HEK293 (cell line): ENCODE data around the gene NUMBL.
A peak's percentile ranks its signal among the peaks of the same experiment; 100 is the strongest.

Experiments
- CTCF ChIA-PET: fragments of 350-600 bp; formaldehyde crosslinking; extraction: SDS; loops from one replicate; lab custom pipeline; 2021; ENCODE audit warnings: antibody characterized with exemption; lab: Yijun Ruan, JAX
- POLR2A ChIA-PET: fragments of 300-600 bp; formaldehyde crosslinking; extraction: SDS; loops from one replicate; lab custom pipeline; 2020; ENCODE audit warnings: antibody characterized with exemption, inconsistent platforms; lab: Yijun Ruan, JAX
- H3K27ac ChIP-seq: fragments of 200-500 bp; sonication (Bioruptor generic); 2 replicates; pipeline ENCODE4 v1.5.1; 2014; ENCODE audit warnings: low read depth, low read length, control low read depth, inconsistent platforms; ENCODE audit errors: extremely low read depth
- H3K36me3 ChIP-seq, 2 experiments: fragments of 200-500 bp in 1 of 2; sonication (Bioruptor generic) in 1 of 2; 1 replicate in 1 of 2; 2 replicates in 1 of 2; pipeline ENCODE4 v1.5.1; 2014 to 2017; ENCODE audit warnings: inconsistent platforms in 2 of 2, low read length in 2 of 2; ENCODE audit not compliant: control insufficient read depth in 2 of 2, insufficient read depth in 1 of 2
- H3K4me1 ChIP-seq: fragments of 200-500 bp; sonication (Bioruptor generic); 2 replicates; pipeline ENCODE4 v1.5.1; 2014; ENCODE audit warnings: mild to moderate bottlenecking, low read length, inconsistent platforms; ENCODE audit not compliant: control insufficient read depth, insufficient read depth
- H3K4me3 ChIP-seq: 2 replicates; pipeline ENCODE4 v1.5.1; 2011; ENCODE audit warnings: low read depth, mild to moderate bottlenecking, control low read depth, low read length, moderate library complexity
- H3K9me3 ChIP-seq: fragments of 200-500 bp; sonication (Bioruptor generic); 2 replicates; pipeline ENCODE4 v1.5.1; 2014; ENCODE audit warnings: low read depth, low read length, inconsistent platforms; ENCODE audit not compliant: control insufficient read depth, insufficient read depth
- IKZF3 ChIP-seq: fragments of 450-650 bp; IDR thresholded peaks from 2 replicates; pipeline ENCODE4 v1.5.0; 2018; ENCODE audit warnings: missing biosample characterization, mild to moderate bottlenecking, missing genetic modification characterization, moderate library complexity
- OVOL3 ChIP-seq: fragments of 450-650 bp; formaldehyde crosslinking; IDR thresholded peaks from 2 replicates; pipeline ENCODE4 v1.5.1; 2016; ENCODE audit warnings: missing biosample characterization, missing genetic modification characterization
- REPIN1 ChIP-seq: fragments of 450-650 bp; formaldehyde crosslinking; IDR thresholded peaks from 2 replicates; pipeline ENCODE4 v1.5.1; 2017; ENCODE audit warnings: missing biosample characterization, missing genetic modification characterization, low read depth
- ZBTB21 ChIP-seq: fragments of 450-650 bp; formaldehyde crosslinking; IDR thresholded peaks from 2 replicates; pipeline ENCODE4 v1.5.1; 2017; ENCODE audit warnings: missing biosample characterization, missing genetic modification characterization
- ZBTB48 ChIP-seq: fragments of 450-650 bp; formaldehyde crosslinking; IDR thresholded peaks from 2 replicates; pipeline ENCODE4 v1.5.1; 2016; ENCODE audit warnings: missing biosample characterization, missing genetic modification characterization
- ZBTB6 ChIP-seq: fragments of 450-650 bp; formaldehyde crosslinking; IDR thresholded peaks from 2 replicates; pipeline ENCODE4 v1.5.1; 2017; ENCODE audit warnings: missing biosample characterization, missing genetic modification characterization
- ZNF211 ChIP-seq: fragments of 450-650 bp; formaldehyde crosslinking; IDR thresholded peaks from 2 replicates; pipeline ENCODE4 v1.5.1; 2016; ENCODE audit warnings: low read depth, missing biosample characterization, missing genetic modification characterization
- ZNF280D ChIP-seq: fragments of 450-650 bp; formaldehyde crosslinking; IDR thresholded peaks from 2 replicates; pipeline ENCODE4 v1.5.1; 2016; ENCODE audit warnings: missing biosample characterization, missing genetic modification characterization
- ZNF391 ChIP-seq: fragments of 450-650 bp; formaldehyde crosslinking; IDR thresholded peaks from 2 replicates; pipeline ENCODE4 v1.5.1; 2016; ENCODE audit warnings: low read depth, missing biosample characterization, missing genetic modification characterization, borderline replicate concordance
- ZNF394 ChIP-seq: fragments of 450-650 bp; formaldehyde crosslinking; IDR thresholded peaks from 2 replicates; pipeline ENCODE4 v1.5.1; 2016; ENCODE audit warnings: missing biosample characterization, missing genetic modification characterization, mild to moderate bottlenecking, moderate library complexity, borderline replicate concordance
- ZNF549 ChIP-seq: fragments of 450-650 bp; IDR thresholded peaks from 2 replicates; pipeline ENCODE4 v1.5.1; 2018; ENCODE audit warnings: missing biosample characterization, missing genetic modification characterization, mild to moderate bottlenecking, inconsistent platforms, moderate library complexity
- ZNF600 ChIP-seq: fragments of 450-650 bp; formaldehyde crosslinking; IDR thresholded peaks from 2 replicates; pipeline ENCODE4 v1.5.1; 2016; ENCODE audit warnings: missing biosample characterization, missing genetic modification characterization
- ZNF624 ChIP-seq: fragments of 450-650 bp; formaldehyde crosslinking; IDR thresholded peaks from 2 replicates; pipeline ENCODE4 v1.5.1; 2017; ENCODE audit warnings: missing biosample characterization, missing genetic modification characterization
- ZNF670 ChIP-seq: fragments of 450-650 bp; formaldehyde crosslinking; IDR thresholded peaks from 2 replicates; pipeline ENCODE4 v1.5.1; 2016; ENCODE audit warnings: missing biosample characterization, missing genetic modification characterization, low read depth
- ZSCAN23 ChIP-seq: fragments of 450-650 bp; formaldehyde crosslinking; IDR thresholded peaks from 2 replicates; pipeline ENCODE4 v1.5.1; 2016; ENCODE audit warnings: missing biosample characterization, missing genetic modification characterization
- ZXDB ChIP-seq: fragments of 450-650 bp; formaldehyde crosslinking; IDR thresholded peaks from 2 replicates; pipeline ENCODE4 v1.5.1; 2016; ENCODE audit warnings: missing biosample characterization, missing genetic modification characterization
- TF ChIP-seq, protein P1 (sequence below): fragments of 450-650 bp; formaldehyde crosslinking; IDR thresholded peaks from 2 replicates; pipeline ENCODE4 v1.5.1; 2016; ENCODE audit warnings: missing biosample characterization, missing genetic modification characterization
- TF ChIP-seq, protein P2 (sequence below): fragments of 450-650 bp; formaldehyde crosslinking; IDR thresholded peaks from 2 replicates; pipeline ENCODE4 v1.5.1; 2017; ENCODE audit warnings: missing biosample characterization, missing genetic modification characterization
- TF ChIP-seq, protein P3 (sequence below): fragments of 450-650 bp; formaldehyde crosslinking; IDR thresholded peaks from 2 replicates; pipeline ENCODE4 v1.5.1; 2016; ENCODE audit warnings: missing biosample characterization, missing genetic modification characterization
- TF ChIP-seq, protein P4 (sequence below): IDR thresholded peaks from 2 replicates; pipeline ENCODE4 v1.6.1; 2011; ENCODE audit warnings: mild to moderate bottlenecking, low read depth, low read length, borderline replicate concordance

NUMBL gene

DNA sequence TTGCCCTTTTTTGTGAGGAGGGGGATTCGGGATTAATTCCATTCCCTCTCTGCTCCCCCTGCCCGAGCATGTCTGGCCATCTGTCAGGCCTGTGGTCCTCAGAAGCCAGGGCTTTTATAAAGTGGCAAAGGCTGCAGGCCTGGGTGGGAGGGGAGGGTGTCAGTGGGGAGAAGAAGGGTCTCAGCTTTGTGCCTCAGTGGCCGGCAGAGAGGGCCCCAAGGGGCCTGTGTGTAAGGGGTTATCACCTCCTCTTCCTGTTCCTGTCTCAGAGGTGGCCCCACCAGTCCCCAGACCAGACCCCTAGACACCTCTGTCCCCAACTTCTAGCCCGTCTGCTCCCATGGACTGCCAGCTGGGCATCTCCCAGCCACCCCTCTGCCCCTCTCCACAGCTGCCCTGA lies 3.4 kb upstream of the NUMBL start (continued):
- no peak for TF ChIP-seq REPIN1 (tag by site-specific recombination)
- no peak for TF ChIP-seq OVOL3 (tag by site-specific recombination)
- TF ChIP-seq ZNF549 (tag by site-specific recombination) = no peak

- POLR2A ChIA-PET = interaction anchor here (1.5 to 2.2 kb wide), 2 partner anchors 9 to 23 kb away, joined by 4 to 5 read pairs; partner anchors contain the start of genes COQ8B and ITPKC
- Histone ChIP-seq H3K9me3 (no peaks in the 10 kb centered on the region), H3K27ac (no peak overlapping the region), H3K36me3 (peaks cover 30 to 32% of the 10 kb centered on the region in 2 experiments), H3K4me1 (peaks cover 16% of the 10 kb centered on the region), H3K4me3 (no peak overlapping the region)
- TF ChIP-seq ZNF624 = no peak
- no peak for TF ChIP-seq ZBTB21 (tag by site-specific recombination)
- no peak for TF ChIP-seq ZNF280D
- TF ChIP-seq, protein P1, sequence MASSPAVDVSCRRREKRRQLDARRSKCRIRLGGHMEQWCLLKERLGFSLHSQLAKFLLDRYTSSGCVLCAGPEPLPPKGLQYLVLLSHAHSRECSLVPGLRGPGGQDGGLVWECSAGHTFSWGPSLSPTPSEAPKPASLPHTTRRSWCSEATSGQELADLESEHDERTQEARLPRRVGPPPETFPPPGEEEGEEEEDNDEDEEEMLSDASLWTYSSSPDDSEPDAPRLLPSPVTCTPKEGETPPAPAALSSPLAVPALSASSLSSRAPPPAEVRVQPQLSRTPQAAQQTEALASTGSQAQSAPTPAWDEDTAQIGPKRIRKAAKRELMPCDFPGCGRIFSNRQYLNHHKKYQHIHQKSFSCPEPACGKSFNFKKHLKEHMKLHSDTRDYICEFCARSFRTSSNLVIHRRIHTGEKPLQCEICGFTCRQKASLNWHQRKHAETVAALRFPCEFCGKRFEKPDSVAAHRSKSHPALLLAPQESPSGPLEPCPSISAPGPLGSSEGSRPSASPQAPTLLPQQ (tag by site-specific recombination) = no peak
- TF ChIP-seq IKZF3 (tag by site-specific recombination) = no peak
- no peak for TF ChIP-seq ZNF391 (tag by site-specific recombination)
- TF ChIP-seq, protein P2, sequence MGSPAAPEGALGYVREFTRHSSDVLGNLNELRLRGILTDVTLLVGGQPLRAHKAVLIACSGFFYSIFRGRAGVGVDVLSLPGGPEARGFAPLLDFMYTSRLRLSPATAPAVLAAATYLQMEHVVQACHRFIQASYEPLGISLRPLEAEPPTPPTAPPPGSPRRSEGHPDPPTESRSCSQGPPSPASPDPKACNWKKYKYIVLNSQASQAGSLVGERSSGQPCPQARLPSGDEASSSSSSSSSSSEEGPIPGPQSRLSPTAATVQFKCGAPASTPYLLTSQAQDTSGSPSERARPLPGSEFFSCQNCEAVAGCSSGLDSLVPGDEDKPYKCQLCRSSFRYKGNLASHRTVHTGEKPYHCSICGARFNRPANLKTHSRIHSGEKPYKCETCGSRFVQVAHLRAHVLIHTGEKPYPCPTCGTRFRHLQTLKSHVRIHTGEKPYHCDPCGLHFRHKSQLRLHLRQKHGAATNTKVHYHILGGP (tag by site-specific recombination) = no peak
- TF ChIP-seq, protein P3, sequence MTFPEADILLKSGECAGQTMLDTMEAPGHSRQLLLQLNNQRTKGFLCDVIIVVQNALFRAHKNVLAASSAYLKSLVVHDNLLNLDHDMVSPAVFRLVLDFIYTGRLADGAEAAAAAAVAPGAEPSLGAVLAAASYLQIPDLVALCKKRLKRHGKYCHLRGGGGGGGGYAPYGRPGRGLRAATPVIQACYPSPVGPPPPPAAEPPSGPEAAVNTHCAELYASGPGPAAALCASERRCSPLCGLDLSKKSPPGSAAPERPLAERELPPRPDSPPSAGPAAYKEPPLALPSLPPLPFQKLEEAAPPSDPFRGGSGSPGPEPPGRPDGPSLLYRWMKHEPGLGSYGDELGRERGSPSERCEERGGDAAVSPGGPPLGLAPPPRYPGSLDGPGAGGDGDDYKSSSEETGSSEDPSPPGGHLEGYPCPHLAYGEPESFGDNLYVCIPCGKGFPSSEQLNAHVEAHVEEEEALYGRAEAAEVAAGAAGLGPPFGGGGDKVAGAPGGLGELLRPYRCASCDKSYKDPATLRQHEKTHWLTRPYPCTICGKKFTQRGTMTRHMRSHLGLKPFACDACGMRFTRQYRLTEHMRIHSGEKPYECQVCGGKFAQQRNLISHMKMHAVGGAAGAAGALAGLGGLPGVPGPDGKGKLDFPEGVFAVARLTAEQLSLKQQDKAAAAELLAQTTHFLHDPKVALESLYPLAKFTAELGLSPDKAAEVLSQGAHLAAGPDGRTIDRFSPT (tag by site-specific recombination) = peak; percentile 61; the same call in 1 of the 2 replicates
- TF ChIP-seq ZNF600 = peak; percentile 25; the same call in 1 of the 2 replicates
- no peak for TF ChIP-seq ZNF211 (tag by site-specific recombination)
- no peak for TF ChIP-seq ZBTB48 (tag by site-specific recombination)
- no peak; the same call in 1 of the 2 replicates for TF ChIP-seq ZSCAN23 (tag by site-specific recombination)
- no peak for TF ChIP-seq ZXDB (tag by site-specific recombination)
- no peak for TF ChIP-seq ZNF670 (tag by site-specific recombination)
- TF ChIP-seq, protein P4, sequence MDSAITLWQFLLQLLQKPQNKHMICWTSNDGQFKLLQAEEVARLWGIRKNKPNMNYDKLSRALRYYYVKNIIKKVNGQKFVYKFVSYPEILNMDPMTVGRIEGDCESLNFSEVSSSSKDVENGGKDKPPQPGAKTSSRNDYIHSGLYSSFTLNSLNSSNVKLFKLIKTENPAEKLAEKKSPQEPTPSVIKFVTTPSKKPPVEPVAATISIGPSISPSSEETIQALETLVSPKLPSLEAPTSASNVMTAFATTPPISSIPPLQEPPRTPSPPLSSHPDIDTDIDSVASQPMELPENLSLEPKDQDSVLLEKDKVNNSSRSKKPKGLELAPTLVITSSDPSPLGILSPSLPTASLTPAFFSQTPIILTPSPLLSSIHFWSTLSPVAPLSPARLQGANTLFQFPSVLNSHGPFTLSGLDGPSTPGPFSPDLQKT = no peak
- no peak for TF ChIP-seq ZBTB6 (tag by site-specific recombination)
- TF ChIP-seq ZNF394 (tag by site-specific recombination) = no peak
- CTCF ChIA-PET = no interaction called here
Observed at GRCh38 chr19:40693150-40693788, 2.8 kb upstream of the NUMBL start.
